Spleen (tissue), 11 donors: Measurements from ENCODE around the gene MACROD2. TPM values are rescaled to one million over a fixed set of nuclear protein-coding genes. Genes with fewer than 3 reads are reported as not detected.

Source experiments
- DNase-seq: peaks from one replicate; pipeline ENCODE4 v3.0.0-alpha.2; 2020
- H3K27ac ChIP-seq, 8 donors: fragments of 200-600 bp; sonication (generic) in 7 of 8; 1 replicate in 4 of 8; 2 replicates in 4 of 8; pipeline versions ENCODE4 v1.5.0 to v1.8.0; 2016 to 2021; ENCODE audit warnings: inconsistent platforms in 4 of 8, mild to moderate bottlenecking in 4 of 8, moderate library complexity in 1 of 8
- H3K27me3 ChIP-seq, 7 donors: fragments of 200-600 bp; sonication (generic) in 6 of 7; replicated peaks in 1 of 7; 1 replicate in 4 of 7; 2 replicates in 3 of 7; pipeline versions ENCODE4 v1.5.0 to v1.8.0; 2016 to 2021; ENCODE audit warnings: inconsistent platforms in 3 of 7, mild to moderate bottlenecking in 1 of 7
- H3K36me3 ChIP-seq, 6 donors: fragments of 200-600 bp; sonication (generic) in 5 of 6; 1 replicate in 4 of 6; 2 replicates in 2 of 6; pipeline versions ENCODE4 v1.5.0 to v1.8.0; 2016 to 2021; ENCODE audit warnings: inconsistent platforms in 2 of 6
- H3K4me1 ChIP-seq, 6 donors: fragments of 200-600 bp; sonication (generic) in 5 of 6; 1 replicate in 3 of 6; 2 replicates in 3 of 6; pipeline versions ENCODE4 v1.5.0 to v1.8.0; 2016 to 2021; ENCODE audit warnings: inconsistent platforms in 3 of 6
- H3K4me3 ChIP-seq, 8 donors: fragments of 200-600 bp; sonication (generic) in 7 of 8; 1 replicate in 4 of 8; 2 replicates in 4 of 8; pipeline versions ENCODE4 v1.5.0 to v1.8.0; 2016 to 2021; ENCODE audit warnings: inconsistent platforms in 4 of 8, mild to moderate bottlenecking in 4 of 8, moderate library complexity in 2 of 8
- H3K9me3 ChIP-seq, 8 donors: fragments of 200-600 bp; sonication (generic) in 7 of 8; 1 replicate in 4 of 8; 2 replicates in 4 of 8; pipeline versions ENCODE4 v1.5.0 to v1.8.0; 2016 to 2021; ENCODE audit warnings: inconsistent platforms in 4 of 8
- CTCF ChIP-seq, 11 experiments: fragments of 200-600 bp in 7 of 11; fragments of 450-650 bp in 4 of 11; sonication (generic) in 4 of 11; IDR thresholded peaks in 8 of 11; conservative IDR thresholded peaks in 3 of 11; 1 replicate in 7 of 11; 2 replicates in 4 of 11; pipeline versions ENCODE4 v1.4.0 to v1.8.0; 2016 to 2021; ENCODE audit warnings: antibody characterized with exemption in 11 of 11, inconsistent platforms in 4 of 11, mild to moderate bottlenecking in 1 of 11
- POLR2A ChIP-seq, 3 donors: fragments of 450-650 bp; IDR thresholded peaks; one replicate each; pipeline ENCODE4 v1.5.1; 2017; ENCODE audit warnings: antibody characterized with exemption in 3 of 3, mild to moderate bottlenecking in 1 of 3
- POLR2AphosphoS5 ChIP-seq, 3 donors: sonication (generic); formaldehyde crosslinking; IDR thresholded peaks; one replicate each; pipeline ENCODE4 v1.5.1; 2017; ENCODE audit warnings: antibody characterized with exemption in 3 of 3
- WGBS, 5 donors: extraction: QIAGEN DNeasy Blood & Tissue Kit in 3 of 5; methylation state at CpG; one replicate each; pipeline versions ENCODE4 v1.1.5 to v1.1.7; 2013 to 2018; 5-methylcytosine and 5-hydroxymethylcytosine counted together
- intact Hi-C: fragments of 100-400 bp; cut with DNase I; formaldehyde crosslinking; loops from one replicate; pipeline ENCODE4 v1.15.0; 2023; ENCODE audit warnings: low total_unique reads
- polyA plus RNA-seq, 3 donors: library from polyadenylated mRNA; stranded (reverse); fragments of 200-250 nt; gene quantifications; one replicate each; pipeline ENCODE4 v1.2.1, GENCODE V29; 2013
- total RNA-seq, 7 donors: library from RNA; depleted of rRNA in 3 of 7; stranded (reverse); fragments of >200 nt in 3 of 7; fragmentation: NEBNext Ultra II Directional in 4 of 7; extraction: Animal tissue kit (Norgen Biotek cat#: 25700) in 4 of 7; gene quantifications; one replicate each; pipeline versions ENCODE4 v1.1.0 to v1.2.1, GENCODE V29; 2016 to 2021
- donor health status: healthy with polysubstance abuse.
- donor health status: DM: no; HTN: no; CAD: no; lungs with moderate emphysema.
- donor health status: DM: no; HTN: no; CAD: no.
- donor health status: Bipolar disorder and iron deficiency.
- donor health status: healthy.
- donor health status: DM: no; HTN: no; CAD: no.
- donor health status: DM: yes; HTN: yes; CAD: no.

MACROD2 gene
- total and polyA plus RNA-seq, 10 donors: 1.5 to 4.7 (median 3.4) TPM

- WGBS, 5 donors: 73 to 98% (median 82%) methylated on average over 2 of the region's 2 CpGs
- Histone ChIP-seq H3K4me3 (no peak overlapping the region), H3K27ac (no peak overlapping the region), H3K4me1 (no peaks in the 10 kb centered on the region), H3K27me3 (no peaks in the 10 kb centered on the region), H3K9me3 (no peaks in the 10 kb centered on the region), H3K36me3 (no peaks in the 10 kb centered on the region)
- intact Hi-C loops: no loop called here
- TF ChIP-seq POLR2A (IDR thresholded peaks at IDR 0.05) (no peak), CTCF (IDR thresholded peaks at IDR 0.05 in 8 of 11, conservative IDR thresholded peaks at IDR 0.05 in 3 of 11) (no peak), POLR2AphosphoS5 (IDR thresholded peaks at IDR 0.05) (no peak)
- DNase-seq: no peak
Observed at GRCh38 chr20:15618110-15618509, 1622.8 kb downstream of the MACROD2 start.

GRCh38 chr20:15618912-15619311, 1623.6 kb downstream of the MACROD2 start:
- no peak overlapping the region for H3K4me3 ChIP-seq
- no peak overlapping the region for H3K27ac ChIP-seq
- WGBS, 5 donors: 74 to 85% (median 84%) methylated on average over 5 of the region's 5 CpGs
- H3K9me3 ChIP-seq: no peaks in the 10 kb centered on the region
- no peaks in the 10 kb centered on the region for H3K4me1 ChIP-seq
- DNase-seq: no peak
- TF ChIP-seq POLR2AphosphoS5 (IDR thresholded peaks at IDR 0.05): no peak
- TF ChIP-seq CTCF (IDR thresholded peaks at IDR 0.05 in 8 of 11, conservative IDR thresholded peaks at IDR 0.05 in 3 of 11): no peak
- no peak for TF ChIP-seq POLR2A (IDR thresholded peaks at IDR 0.05)
- no peaks in the 10 kb centered on the region for H3K27me3 ChIP-seq
- intact Hi-C loops: no loop called here
- H3K36me3 ChIP-seq: no peaks in the 10 kb centered on the region

GRCh38 chr20:15619341-15619740, 1624.0 kb downstream of the MACROD2 start:
- 86 to 98% (median 95%) methylated on average over 4 of the region's 4 CpGs for WGBS, 5 donors

GRCh38 chr20:15619816-15620215, 1624.5 kb downstream of the MACROD2 start:
- intact Hi-C loops: no loop called here
- Histone ChIP-seq H3K4me1 (no peaks in the 10 kb centered on the region), H3K9me3 (no peaks in the 10 kb centered on the region), H3K27ac (no peak overlapping the region), H3K36me3 (no peaks in the 10 kb centered on the region), H3K27me3 (no peaks in the 10 kb centered on the region), H3K4me3 (no peak overlapping the region)
- DNase-seq: no peak
- TF ChIP-seq POLR2A (IDR thresholded peaks at IDR 0.05) (no peak), POLR2AphosphoS5 (IDR thresholded peaks at IDR 0.05) (no peak)
- WGBS, 5 donors: 66 to 83% (median 80%) methylated on average over 6 of the region's 6 CpGs

More at GRCh38 chr20:15619341-15619740, 1624.0 kb downstream of the MACROD2 start:
- no peaks in the 10 kb centered on the region for H3K9me3 ChIP-seq
- DNase-seq: no peak
- H3K36me3 ChIP-seq: no peaks in the 10 kb centered on the region
- no peak for TF ChIP-seq POLR2A (IDR thresholded peaks at IDR 0.05)
- no peak for TF ChIP-seq POLR2AphosphoS5 (IDR thresholded peaks at IDR 0.05)
- no peak for TF ChIP-seq CTCF (IDR thresholded peaks at IDR 0.05 in 8 of 11, conservative IDR thresholded peaks at IDR 0.05 in 3 of 11)
- no peak overlapping the region for H3K27ac ChIP-seq
- intact Hi-C loops: no loop called here
- H3K27me3 ChIP-seq: no peaks in the 10 kb centered on the region
- no peak overlapping the region for H3K4me3 ChIP-seq
- H3K4me1 ChIP-seq: no peaks in the 10 kb centered on the region

GRCh38 chr20:15622368-15622767, 1627.1 kb downstream of the MACROD2 start:
- Histone ChIP-seq H3K4me3 (no peak overlapping the region), H3K27me3 (no peaks in the 10 kb centered on the region), H3K36me3 (no peaks in the 10 kb centered on the region), H3K27ac (no peak overlapping the region), H3K4me1 (no peaks in the 10 kb centered on the region), H3K9me3 (no peaks in the 10 kb centered on the region)
- 80 to 91% (median 81%) methylated on average over 6 of the region's 6 CpGs for WGBS, 5 donors
- TF ChIP-seq POLR2A (IDR thresholded peaks at IDR 0.05): no peak
- TF ChIP-seq CTCF (IDR thresholded peaks at IDR 0.05 in 8 of 11, conservative IDR thresholded peaks at IDR 0.05 in 3 of 11): no peak
- no peak for TF ChIP-seq POLR2AphosphoS5 (IDR thresholded peaks at IDR 0.05)
- DNase-seq: no peak
- intact Hi-C loops: no loop called here
